GM18870 (cell line): ENCODE results near the gene SLC41A3.

ENCODE experiments used
- ATAC-seq: cut with Tn5 transposase; IDR thresholded peaks from one replicate; pipeline ENCODE4 v1.9.1; 2021; ENCODE audit warnings: moderate library complexity; ENCODE audit not compliant: unreplicated experiment

SLC41A3 gene

DNA sequence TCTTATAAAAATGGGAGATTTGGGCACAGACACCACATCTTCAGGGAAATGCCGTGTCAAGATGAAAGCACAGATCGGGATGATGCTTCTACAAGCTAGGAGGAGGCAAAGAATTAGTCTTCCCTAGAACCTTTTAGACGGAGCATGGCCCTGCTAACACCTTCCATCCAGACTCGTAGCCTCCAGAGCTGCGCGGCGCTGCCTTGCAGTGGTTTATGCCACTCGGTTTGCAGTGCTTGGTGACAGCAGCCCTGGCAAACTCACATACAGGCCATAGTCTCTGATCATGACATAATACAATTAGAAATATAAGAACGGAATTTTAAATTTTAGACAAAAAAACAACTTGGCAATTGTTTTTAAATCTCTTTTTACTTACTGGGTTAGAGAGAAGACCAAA is 37.1 kb upstream of the SLC41A3 start:
- no peak for ATAC-seq

- ATAC-seq: no peak
Measured at GRCh38 chr3:126119976-126120375, 36.1 kb upstream of the SLC41A3 start.

DNA sequence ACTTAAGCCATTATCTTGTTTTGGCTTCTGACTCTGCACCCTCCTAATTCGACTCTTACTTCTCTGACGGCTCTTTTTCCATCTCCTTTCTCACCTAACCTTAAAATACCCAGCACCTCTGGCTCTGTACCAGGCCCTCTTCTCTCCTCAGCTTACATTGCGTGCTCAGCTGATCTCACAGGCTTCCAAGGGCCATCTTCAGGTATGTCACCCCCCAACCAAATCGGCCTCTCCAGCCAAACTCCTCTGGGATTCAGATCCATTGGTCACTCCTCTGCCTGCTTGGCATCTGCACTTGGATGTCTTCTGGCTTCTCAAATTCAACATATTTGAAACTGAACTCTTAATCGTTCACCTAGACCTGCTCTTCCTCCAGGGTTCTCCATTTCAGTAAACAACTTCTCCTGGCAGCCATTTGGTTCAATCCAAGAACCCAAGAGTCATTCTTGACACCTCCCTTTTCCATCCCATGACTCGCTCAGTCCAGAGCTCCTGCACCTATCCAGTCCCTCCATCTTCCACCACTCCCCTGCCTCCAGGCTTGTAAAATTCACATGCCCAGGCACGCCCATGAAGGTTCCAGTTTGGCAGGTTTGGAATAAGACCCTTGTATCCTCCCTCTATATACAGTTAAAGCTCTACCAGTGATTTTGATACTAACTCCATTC is 35.2 kb upstream of the SLC41A3 start:
- no peak for ATAC-seq

DNA sequence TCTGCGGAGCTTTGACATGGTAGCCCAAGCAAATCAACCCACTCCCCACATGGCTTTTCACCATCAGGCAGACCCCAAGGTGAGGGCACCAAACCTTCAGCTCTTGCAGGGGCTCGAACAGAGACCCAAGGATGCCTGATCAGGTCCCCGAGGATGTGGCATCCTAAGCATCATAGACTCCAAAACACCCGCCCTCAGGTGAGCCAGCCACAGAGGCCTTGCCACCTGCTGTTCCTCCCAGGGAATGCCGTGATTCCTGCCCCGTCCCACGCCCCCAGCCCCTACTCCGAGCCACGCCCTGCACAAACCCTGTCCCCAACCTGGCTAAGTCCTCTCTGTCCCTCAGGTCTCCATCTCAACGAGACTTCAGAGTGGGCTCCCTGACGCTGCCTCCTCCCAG is 34.7 kb upstream of the SLC41A3 start:
- ATAC-seq: no peak

- ATAC-seq: no peak
Measured at GRCh38 chr3:126117786-126118185, 33.9 kb upstream of the SLC41A3 start.

- no peak for ATAC-seq
Measured at GRCh38 chr3:126117212-126117611, 33.3 kb upstream of the SLC41A3 start.

- no peak for ATAC-seq
Measured at GRCh38 chr3:126116526-126116925, 32.6 kb upstream of the SLC41A3 start.

DNA sequence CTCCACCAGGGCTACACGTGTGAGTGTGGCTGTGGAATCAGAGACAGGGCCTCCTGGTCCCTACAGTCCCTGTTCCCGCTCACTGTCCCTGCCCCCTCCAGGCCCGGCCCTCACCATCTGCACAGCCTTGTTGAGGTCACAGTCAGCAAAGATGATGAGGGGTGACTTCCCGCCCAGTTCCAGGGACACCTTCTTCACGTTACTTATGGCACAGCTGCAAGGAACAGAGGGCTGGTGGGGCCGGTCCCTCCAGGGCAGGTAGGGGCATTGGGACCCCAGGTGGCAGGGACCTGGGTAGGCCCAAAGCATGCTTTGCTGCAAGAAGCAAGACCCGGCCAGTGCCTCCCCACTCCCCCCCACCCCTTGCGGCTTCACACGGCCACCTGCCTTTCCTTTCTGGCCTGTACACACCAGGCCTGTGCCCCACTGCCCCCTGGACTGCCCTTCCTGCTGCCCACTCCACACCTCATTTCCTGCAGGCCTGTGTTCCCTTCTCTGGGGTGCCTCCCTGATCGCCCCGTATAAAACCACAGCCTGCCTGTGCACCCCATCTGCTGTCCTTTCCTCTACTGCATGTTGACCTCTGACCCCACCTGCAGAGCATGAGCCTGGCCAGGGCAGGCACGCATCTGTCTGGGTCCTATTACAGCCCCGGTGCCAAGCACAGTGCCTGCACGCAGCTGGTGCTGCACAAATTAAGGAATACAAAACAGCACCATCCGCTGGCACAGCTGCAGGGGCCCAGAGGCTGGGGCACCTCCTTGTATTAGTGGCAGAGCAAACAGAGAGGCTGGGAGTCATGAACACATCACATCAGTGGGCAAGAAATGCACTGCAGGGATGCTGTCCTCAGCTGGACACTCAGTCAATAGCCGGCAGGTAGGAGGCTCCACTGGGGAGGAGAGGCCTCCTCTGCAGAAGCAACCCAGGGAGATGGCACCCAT is 30.8 kb upstream of the SLC41A3 start:
- no peak for ATAC-seq

DNA sequence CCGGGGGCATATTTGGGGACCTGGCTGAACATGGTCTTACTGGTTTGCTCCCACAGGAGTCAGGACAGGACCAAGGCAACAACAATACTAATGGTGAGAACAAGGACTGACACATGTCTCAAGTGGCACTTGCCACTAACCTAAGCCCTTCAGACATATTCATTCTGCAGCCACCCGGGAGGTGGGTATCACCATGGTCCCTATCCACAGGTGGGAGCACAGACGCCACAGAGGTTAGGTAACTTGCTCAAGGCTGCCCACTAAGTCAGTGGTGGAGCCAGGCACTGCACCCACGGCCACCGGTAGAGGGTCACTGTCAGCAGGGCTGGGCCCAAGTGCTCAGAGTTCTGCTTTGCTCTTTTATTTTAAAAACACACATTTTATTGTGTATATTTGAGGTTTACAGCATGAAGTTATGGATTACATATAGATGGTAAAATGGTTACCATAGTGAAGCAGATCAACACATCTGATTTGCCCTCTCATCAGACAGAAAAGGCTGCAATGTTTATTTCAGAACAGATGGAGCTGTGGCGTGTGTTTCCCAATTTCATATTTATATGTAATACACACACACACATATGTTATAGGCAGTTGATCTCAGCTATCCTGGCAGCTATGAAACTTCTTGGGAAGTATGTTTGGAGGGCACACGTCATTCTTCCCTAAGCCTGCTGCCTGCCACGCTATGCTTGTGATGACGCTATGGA is 30.0 kb upstream of the SLC41A3 start:
- no peak for ATAC-seq

- ATAC-seq: no peak
Measured at GRCh38 chr3:126113238-126113555, 29.3 kb upstream of the SLC41A3 start.

DNA sequence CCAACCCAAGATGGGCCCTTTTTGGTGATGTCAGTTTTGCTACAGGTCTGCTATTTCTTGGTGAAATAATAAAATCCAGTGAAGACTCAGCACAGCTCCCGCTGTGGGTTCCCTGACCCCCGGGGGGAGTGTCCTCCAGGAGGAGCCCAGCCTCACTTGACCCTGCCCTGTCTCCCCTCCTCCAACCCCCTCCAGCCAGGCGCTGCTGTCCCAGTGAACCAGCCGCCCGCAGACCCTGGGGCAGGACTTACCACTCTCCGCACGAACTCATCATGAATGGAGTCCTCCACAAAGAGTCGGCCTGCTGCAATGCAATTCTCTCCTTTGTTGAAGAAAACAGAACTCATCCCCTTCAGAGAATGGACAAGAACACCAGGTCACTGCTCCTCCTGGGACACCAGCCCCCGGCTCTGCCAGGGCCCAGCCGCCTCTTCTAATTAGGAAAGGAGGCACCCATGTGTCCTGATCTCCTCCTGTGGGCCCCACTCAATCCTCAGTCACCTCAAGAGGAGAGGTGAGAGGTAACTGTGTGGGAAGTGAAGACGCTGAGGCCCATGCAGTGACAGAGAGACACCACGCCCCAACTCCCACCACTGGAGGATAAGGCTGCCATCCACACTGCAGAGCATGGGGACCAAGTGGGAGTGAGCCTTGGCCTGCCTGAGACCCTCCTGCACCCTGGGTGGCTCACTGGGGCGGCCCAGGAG is 28.8 kb upstream of the SLC41A3 start:
- ATAC-seq: no peak

DNA sequence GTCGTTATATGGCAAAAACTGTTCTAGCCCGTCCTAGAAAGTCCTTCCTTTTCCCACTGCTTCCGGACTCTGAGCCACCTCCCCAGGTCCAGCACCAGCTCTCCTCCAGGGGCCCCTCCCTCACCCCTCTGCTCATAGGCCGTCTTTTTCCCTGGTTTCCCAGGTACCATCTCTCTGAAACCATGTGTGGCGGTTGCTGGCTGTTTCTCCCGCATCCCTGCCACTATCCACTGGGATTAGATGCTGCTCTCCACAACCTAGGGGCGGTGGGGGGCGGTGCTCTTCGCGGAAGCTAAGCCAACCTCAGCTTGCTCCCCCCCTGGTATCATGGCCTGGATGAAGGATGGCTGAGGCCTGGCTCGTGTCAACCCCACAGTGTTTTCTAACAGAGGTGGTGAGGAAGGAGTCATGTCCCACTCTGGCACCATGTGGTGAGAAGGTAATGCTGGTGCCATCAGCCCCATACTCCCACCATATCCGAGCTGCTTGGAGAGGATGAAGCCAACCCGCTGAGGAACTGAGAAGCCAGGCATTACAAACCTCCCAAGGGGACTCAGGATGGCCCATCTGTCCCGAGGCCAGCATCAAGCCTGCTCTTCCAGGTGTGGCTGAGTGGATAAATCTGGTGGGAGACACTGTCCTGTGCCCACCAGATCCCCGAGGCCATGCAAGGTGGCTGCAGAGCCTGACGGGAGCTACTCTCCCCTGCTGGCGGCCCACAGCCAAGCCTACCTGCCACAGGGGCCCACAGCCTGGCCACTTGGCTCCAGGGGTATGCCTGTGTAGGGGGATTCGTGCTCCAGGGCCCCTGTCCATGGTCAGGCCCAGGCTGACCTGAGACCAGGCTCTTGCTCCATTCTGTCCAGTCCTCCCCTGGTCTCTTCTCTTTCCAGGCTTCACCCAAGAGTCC is 27.9 kb upstream of the SLC41A3 start:
- no peak for ATAC-seq

- ATAC-seq: no peak
Measured at GRCh38 chr3:126111126-126111551, 27.2 kb upstream of the SLC41A3 start.

- ATAC-seq: no peak
Measured at GRCh38 chr3:126110431-126111125, 26.7 kb upstream of the SLC41A3 start.

DNA sequence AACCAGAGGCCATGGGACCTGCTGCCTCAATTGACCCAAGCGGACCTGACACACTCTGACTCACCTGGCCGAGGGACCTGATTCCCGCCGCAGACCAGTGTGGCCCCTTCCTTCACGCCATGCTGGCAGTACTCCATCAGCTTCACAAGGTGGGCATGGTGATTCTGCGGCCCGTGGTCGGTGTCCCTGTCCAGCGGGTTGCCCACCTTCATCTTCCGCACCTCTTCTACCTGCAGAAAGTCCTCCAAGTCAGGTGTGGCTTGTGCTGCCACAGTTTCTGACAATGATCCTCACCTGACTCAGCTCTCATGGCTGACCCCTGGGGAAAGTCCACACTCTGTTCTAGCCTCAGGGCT is 25.9 kb upstream of the SLC41A3 start:
- ATAC-seq: no peak

DNA sequence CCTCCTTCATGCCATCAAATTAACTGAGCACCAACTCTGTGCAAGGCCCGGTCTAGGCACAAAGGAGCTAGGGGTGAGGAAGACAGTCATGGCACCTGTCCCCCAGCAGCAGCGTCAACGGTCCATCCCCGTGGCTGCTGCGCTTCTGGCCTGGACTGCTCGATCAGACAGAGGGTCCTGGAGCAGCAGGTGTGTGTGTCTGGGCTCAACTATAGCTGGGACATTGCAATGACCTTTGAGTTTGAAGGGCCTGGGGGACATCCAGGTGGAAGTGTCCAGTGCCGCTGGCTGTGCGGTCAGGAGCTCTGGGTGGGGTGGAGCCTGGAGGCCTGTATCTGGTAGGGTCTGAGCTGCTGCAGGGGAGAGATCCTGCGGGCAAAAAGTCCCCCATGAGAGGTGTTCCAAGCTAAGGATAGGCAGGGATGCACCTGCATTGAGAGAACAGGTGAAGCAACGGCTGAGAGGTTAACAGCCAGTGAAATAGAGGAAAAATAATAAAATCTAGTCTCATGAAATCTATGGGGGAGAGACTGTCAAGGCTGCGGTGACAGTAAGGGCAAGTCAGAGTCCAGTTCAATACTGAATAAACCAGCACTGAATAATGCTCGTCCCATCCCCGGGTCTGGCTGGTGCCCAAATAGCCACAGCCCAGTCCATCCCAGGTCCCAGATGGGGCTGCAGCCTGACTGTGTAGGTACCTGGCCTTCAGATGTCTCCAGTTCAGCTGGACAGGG is 25.4 kb upstream of the SLC41A3 start:
- ATAC-seq: no peak

DNA sequence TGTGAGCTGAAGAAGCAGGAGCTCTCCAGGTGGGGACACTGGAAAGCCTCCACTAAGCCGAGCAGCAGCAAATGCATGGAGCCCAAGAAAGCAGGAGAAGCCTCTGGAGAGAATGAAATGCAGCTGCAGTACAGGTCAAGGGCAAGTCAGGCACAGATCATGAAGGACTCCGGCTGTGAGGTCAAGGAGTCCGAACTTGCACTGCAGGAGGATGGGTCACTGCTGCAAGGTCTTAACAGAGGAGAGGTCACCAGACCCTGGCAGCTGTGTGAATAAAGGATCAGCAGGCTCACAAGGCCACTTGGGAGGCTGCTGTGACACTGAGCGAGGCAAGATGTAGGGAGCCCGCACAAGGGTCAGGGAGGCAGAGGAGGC is 24.7 kb upstream of the SLC41A3 start:
- ATAC-seq: no peak

DNA sequence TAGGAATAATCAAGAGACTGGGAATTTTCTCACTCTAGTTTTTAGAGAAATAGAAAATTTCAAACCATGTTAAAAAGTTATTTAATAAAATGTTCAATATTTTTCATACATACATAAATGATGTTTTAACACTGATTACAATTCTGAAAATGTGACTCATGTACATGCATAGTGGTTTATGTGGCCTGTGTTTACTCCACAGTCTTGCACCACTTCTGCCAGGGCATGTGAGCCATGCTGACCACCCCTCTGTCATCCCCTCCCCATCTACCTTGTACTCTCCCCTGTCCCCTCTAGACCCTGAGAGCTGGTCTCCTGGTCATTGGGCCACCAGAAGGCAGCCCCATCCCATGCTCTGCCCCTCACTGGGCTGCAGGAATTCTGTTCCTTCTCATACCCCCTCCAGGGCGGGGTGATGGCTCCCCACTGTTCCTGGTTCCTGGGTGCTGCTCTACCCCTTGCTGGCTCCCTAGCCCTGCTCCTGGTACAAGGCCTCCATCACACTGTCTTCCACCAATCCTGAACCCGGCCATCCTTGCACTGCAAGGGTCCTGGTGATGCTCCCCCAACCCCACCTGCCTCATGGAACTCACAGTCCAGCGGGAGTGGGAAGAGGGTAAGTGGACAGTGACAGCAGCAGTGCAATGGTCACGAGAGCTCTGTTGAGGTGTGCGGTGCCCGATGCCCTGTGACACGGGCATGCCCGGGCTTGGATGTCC is 24.2 kb upstream of the SLC41A3 start:
- ATAC-seq: no peak
